Cardiac muscle cell (in vitro differentiated cells and primary cell): Measurements from ENCODE around the gene TRAF1. TPM values are rescaled to one million over a fixed set of nuclear protein-coding genes. Genes with fewer than 3 reads are reported as not detected.

Experiments
- DNase-seq, 2 donors: peaks; one replicate each; pipeline versions ENCODE4 v3.0.0 to v3.0.0-alpha.2; 2010 to 2017; ENCODE audit warnings: low read depth in 1 of 2, low spot score in 1 of 2
- H3K27ac ChIP-seq: fragments of 200-600 bp; sonication (generic); 2 replicates; pipeline ENCODE4 v1.5.1; 2016
- H3K27me3 ChIP-seq: fragments of 200-600 bp; sonication (generic); 2 replicates; pipeline ENCODE4 v1.6.0; 2016; ENCODE audit warnings: control low read depth
- H3K36me3 ChIP-seq: fragments of 200-600 bp; sonication (generic); 2 replicates; pipeline ENCODE4 v1.5.1; 2016; ENCODE audit warnings: control low read depth
- H3K4me1 ChIP-seq: fragments of 200-600 bp; sonication (generic); 2 replicates; pipeline ENCODE4 v1.8.1; 2017; ENCODE audit warnings: low read depth, mild to moderate bottlenecking, mixed run types
- H3K4me3 ChIP-seq: fragments of 200-600 bp; sonication (generic); 2 replicates; pipeline ENCODE4 v1.5.1; 2016; ENCODE audit warnings: mild to moderate bottlenecking
- H3K9me3 ChIP-seq: fragments of 200-600 bp; sonication (generic); 2 replicates; pipeline ENCODE4 v1.5.1; 2017; ENCODE audit warnings: low read depth, mild to moderate bottlenecking, control low read depth
- polyA plus RNA-seq: library from polyadenylated mRNA; unstranded; fragments of >200 nt; fragmentation: Nextera tagmentation; extraction: Ambion mirVana; gene quantifications from 2 replicates; pipeline ENCODE4 v1.2.1, GENCODE V29; 2016
- total RNA-seq: library from RNA; depleted of rRNA; stranded (reverse); fragments of >200 nt; gene quantifications from 2 replicates; pipeline ENCODE4 v1.2.3, GENCODE V29; 2016
- TF ChIP-seq, protein P1 (sequence below): IDR thresholded peaks from 2 replicates; pipeline ENCODE4 v1.5.1; 2012; ENCODE audit warnings: low read depth, mild to moderate bottlenecking, low read length

TRAF1 gene
- total and polyA plus RNA-seq, 2 experiments from 2014 or later, result 3.5 to 7.5 TPM

DNA sequence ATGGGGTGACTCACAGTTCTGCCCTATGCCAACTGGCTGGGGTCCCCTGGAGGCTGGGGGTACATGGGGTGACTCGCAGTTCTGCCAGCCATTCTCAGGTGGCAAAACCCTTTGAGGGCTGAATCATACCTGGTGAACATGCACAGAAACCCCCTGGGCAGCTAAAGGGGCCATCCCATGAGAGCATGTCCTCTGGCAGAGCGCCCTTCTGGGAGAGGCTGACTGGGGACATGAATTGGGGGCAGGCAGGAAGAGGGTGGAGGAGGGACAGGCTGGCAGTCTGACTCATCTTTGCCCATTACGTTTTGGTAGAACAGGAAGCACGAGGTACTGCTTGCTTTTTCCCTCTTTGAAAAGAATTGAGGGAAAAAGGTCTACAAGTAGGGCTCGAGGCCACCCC lies 16.7 kb downstream of the TRAF1 start:
- no peak overlapping the region for H3K27ac ChIP-seq
- peaks cover 6% of the 10 kb centered on the region for H3K4me1 ChIP-seq
- no peaks in the 10 kb centered on the region for H3K36me3 ChIP-seq
- no peak overlapping the region for H3K4me3 ChIP-seq
- no peak for DNase-seq
- TF ChIP-seq, protein P1, sequence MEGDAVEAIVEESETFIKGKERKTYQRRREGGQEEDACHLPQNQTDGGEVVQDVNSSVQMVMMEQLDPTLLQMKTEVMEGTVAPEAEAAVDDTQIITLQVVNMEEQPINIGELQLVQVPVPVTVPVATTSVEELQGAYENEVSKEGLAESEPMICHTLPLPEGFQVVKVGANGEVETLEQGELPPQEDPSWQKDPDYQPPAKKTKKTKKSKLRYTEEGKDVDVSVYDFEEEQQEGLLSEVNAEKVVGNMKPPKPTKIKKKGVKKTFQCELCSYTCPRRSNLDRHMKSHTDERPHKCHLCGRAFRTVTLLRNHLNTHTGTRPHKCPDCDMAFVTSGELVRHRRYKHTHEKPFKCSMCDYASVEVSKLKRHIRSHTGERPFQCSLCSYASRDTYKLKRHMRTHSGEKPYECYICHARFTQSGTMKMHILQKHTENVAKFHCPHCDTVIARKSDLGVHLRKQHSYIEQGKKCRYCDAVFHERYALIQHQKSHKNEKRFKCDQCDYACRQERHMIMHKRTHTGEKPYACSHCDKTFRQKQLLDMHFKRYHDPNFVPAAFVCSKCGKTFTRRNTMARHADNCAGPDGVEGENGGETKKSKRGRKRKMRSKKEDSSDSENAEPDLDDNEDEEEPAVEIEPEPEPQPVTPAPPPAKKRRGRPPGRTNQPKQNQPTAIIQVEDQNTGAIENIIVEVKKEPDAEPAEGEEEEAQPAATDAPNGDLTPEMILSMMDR, result no peak
- H3K9me3 ChIP-seq, result no peaks in the 10 kb centered on the region
- no peaks in the 10 kb centered on the region for H3K27me3 ChIP-seq

DNA sequence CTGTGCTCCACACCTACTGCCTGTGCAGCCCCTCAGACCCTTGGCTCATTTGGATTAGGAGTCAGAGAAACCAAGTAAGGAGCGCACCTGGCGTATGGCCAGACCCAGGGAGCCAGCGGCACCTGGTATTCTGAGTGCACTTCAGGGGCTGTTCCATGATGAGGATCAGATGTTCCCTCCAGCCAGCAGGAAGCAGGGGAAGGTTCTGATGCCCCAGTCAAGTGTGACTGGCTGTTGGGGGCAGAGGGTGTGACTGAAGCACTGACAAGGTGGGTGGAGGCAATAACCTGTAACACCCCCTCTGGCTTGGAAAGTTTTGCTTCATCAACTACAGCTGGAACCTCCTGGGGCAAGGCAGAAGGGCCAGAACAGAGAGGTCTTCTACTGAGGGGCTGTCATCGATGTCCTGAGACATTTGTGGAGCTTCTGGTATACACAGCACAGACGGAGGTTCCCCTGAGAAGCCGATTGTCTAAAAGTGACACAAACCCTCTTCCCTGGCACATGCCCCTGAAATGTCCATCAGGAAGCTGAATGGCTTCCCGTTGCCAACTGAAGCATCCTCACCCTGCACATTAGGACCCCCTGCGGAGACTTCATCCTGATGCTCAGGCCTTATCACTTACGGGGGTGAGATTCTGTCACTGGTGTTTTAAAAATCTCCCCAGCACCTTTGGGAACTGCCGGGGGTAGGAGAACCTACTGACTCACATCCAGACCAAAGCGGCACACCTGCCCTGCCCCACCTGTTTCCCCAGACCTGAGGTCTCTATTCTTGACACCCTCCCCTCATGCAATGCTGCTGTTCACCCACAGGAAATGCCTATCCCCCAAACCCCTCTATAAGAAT lies 21.1 kb downstream of the TRAF1 start:
- DNase-seq, result no peak
- Histone ChIP-seq H3K9me3 (no peaks in the 10 kb centered on the region), H3K4me1 (no peaks in the 10 kb centered on the region), H3K36me3 (no peaks in the 10 kb centered on the region), H3K4me3 (no peak overlapping the region), H3K27me3 (no peaks in the 10 kb centered on the region), H3K27ac (no peak overlapping the region)
- TF ChIP-seq, protein P1, result no peak

DNA sequence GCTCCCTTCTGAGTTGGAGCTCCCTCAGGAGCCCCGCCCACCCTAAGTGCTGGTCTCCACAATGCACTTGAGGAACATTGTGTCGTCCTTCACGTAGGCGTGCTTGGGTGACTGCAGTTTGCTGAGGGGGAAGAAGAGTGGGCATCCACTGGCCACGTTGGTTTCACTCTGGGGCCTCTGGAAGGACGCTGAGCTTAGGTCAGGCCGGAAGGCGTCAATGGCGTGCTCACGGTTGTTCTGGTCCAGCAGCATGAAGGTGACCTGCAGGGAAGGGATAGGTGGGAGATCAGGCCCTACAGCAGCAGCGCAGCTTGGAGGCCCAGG lies 21.7 kb downstream of the TRAF1 start:
- no peaks in the 10 kb centered on the region for H3K9me3 ChIP-seq
- DNase-seq, result no peak
- TF ChIP-seq, protein P1, result no peak
- H3K36me3 ChIP-seq, result no peaks in the 10 kb centered on the region
- no peaks in the 10 kb centered on the region for H3K4me1 ChIP-seq
- no peak overlapping the region for H3K27ac ChIP-seq
- no peak overlapping the region for H3K4me3 ChIP-seq
- H3K27me3 ChIP-seq, result no peaks in the 10 kb centered on the region

DNA sequence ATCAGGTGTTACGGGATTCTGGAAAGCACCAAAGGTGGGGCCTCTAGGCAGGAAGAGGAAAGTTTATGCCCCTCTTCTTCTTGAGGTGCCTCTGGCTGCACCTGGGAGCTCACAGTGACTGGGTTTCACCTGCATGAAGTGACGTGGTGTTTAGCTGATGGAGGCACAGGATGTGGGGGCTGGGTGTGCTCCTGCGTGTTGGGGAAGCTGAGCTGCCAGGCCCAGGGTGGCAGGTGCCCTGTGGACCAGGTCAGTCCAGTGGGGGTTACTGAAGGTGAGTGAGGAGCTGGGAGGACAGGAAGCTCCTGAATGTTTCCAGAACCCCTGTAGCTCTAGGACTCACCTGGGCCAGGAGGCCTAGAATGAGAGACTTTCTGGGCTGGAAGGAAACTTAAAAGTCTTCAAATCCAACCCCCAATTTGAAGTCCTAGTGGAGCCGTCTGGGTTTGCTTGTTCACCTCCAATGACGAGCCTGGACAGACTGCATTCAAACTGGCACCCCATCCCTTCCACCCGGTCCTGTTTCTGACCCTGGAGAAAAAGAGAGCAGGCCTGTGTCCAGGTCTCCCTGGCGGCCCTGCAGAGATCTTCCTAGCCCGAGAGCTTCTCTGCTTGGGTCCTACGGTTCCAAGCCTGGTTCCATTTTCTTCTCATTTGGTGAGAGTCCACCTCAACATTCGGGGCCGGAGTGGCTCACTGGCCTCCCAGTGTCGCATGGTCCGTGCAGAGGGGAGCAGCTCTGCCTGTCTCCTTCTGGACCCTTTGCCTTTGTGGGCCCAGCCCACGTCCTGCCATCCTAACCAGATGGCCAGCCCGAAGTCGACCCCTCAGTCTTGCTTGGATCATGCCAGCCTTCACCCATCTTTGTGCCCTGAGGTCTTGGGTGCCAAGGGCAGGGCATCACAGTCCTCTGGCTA lies 22.3 kb downstream of the TRAF1 start:
- TF ChIP-seq, protein P1, result no peak
- H3K36me3 ChIP-seq, result no peaks in the 10 kb centered on the region
- H3K27ac ChIP-seq, result no peak overlapping the region
- no peaks in the 10 kb centered on the region for H3K27me3 ChIP-seq
- H3K4me3 ChIP-seq, result no peak overlapping the region
- DNase-seq, result no peak
- H3K9me3 ChIP-seq, result no peaks in the 10 kb centered on the region
- no peaks in the 10 kb centered on the region for H3K4me1 ChIP-seq

DNA sequence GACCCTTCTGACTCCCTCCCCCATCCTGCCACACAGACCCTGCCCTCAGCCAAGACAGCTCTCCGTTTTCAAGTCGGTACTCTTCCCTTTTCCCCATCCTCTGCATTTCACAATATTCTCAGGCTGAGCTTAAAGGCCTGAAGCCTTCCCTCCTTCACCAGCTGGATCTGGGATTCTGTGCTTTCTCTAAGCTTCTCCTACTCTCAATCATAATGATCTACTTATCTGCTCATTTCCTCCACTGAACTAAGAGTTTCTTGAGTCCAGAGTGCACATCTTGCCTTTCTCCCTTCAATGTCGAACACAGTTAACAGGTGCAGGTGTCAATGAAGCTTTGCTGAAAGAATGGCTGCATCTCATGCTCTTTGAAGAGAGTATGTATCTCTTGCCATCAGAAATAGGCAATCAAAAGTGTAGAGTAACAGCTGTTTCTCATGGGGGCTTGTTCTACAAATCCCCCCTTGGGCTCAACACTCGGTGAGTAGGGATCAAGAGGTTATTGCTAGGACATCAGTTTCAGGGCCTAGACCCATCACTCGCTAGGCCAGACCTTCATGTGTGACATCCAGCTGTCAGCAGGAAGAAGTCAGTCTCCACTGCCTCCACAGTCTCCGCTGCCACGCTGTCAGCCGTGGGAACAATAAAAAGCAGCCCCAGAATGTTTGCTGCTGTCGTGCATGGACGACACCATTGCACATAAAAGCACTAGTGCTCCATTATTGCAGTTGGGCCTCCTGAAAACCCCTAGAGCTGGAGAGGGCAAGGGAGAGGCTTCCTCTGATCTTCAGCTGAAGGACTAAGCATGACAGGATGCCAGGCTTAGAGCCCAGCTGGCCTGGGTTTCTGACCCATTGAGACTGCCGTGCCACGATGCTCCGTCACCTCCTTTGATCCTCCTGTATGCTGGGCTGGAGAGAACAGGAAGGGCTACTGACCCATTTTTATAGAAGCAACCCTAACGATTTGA lies 23.7 kb downstream of the TRAF1 start:
- DNase-seq, result no peak
- H3K4me3 ChIP-seq, result no peak overlapping the region
- no peaks in the 10 kb centered on the region for H3K36me3 ChIP-seq

More for the DNA sequence above, 23.7 kb downstream of the TRAF1 start:
- Histone ChIP-seq H3K9me3 (no peaks in the 10 kb centered on the region), H3K27me3 (no peaks in the 10 kb centered on the region), H3K27ac (no peak overlapping the region), H3K4me1 (no peaks in the 10 kb centered on the region)
- TF ChIP-seq, protein P1, result no peak
